GM18520 (cell line): ENCODE results near the gene LEFTY2.
A peak's percentile ranks its signal among the peaks of the same experiment; 100 is the strongest.
"Not testable (repeated sequence)": the region's sequence is repeated elsewhere in the genome, so short reads cannot be mapped to it uniquely, and the experiment has no call there.

ENCODE experiments used
- ATAC-seq: cut with Tn5 transposase; IDR thresholded peaks from one replicate; pipeline ENCODE4 v1.9.1; 2021; ENCODE audit not compliant: unreplicated experiment

Gene LEFTY2

GRCh38 chr1:225954753-225955152 lies 13.7 kb upstream of the LEFTY2 start:
- ATAC-seq = no peak

- ATAC-seq = no peak
Measured at GRCh38 chr1:225953315-225953714, 12.3 kb upstream of the LEFTY2 start.

- no peak for ATAC-seq
Measured at GRCh38 chr1:225950905-225951497, 10.0 kb upstream of the LEFTY2 start.

GRCh38 chr1:225949041-225949440 lies 8.0 kb upstream of the LEFTY2 start:
- ATAC-seq = no peak

- no peak for ATAC-seq
Measured at GRCh38 chr1:225946803-225947202, 5.8 kb upstream of the LEFTY2 start.

GRCh38 chr1:225946082-225946620 lies 5.1 kb upstream of the LEFTY2 start:
- no peak for ATAC-seq

- ATAC-seq = no peak
Measured at GRCh38 chr1:225945564-225945963, 4.5 kb upstream of the LEFTY2 start.

GRCh38 chr1:225944951-225945350 lies 3.9 kb upstream of the LEFTY2 start:
- ATAC-seq = no peak

- ATAC-seq = no peak
Measured at GRCh38 chr1:225944387-225944786, 3.4 kb upstream of the LEFTY2 start.

GRCh38 chr1:225943582-225943981 lies 2.6 kb upstream of the LEFTY2 start:
- ATAC-seq = no peak

- ATAC-seq = peak; percentile 96
Measured at GRCh38 chr1:225942574-225942973, 1.6 kb upstream of the LEFTY2 start.

- ATAC-seq = no peak
Measured at GRCh38 chr1:225941942-225942222, 862 bp upstream of the LEFTY2 start.

GRCh38 chr1:225940385-225941151 lies 452 bp downstream of the LEFTY2 start:
- no peak for ATAC-seq

- ATAC-seq = not testable (repeated sequence)
Measured at GRCh38 chr1:225939939-225940310, 1.1 kb downstream of the LEFTY2 start.

GRCh38 chr1:225939097-225939938 lies 1.7 kb downstream of the LEFTY2 start:
- ATAC-seq = not testable (repeated sequence)

GRCh38 chr1:225937048-225937968 lies 3.7 kb downstream of the LEFTY2 start:
- ATAC-seq = no peak

GRCh38 chr1:225936523-225936922 lies 4.5 kb downstream of the LEFTY2 start:
- ATAC-seq = no peak

GRCh38 chr1:225936086-225936485 lies 4.9 kb downstream of the LEFTY2 start:
- ATAC-seq = not testable (repeated sequence)

- ATAC-seq = no peak
Measured at GRCh38 chr1:225934711-225935110, 6.3 kb downstream of the LEFTY2 start.

GRCh38 chr1:225933072-225933471 lies 7.9 kb downstream of the LEFTY2 start:
- ATAC-seq = no peak
